ENCODE results near the gene TTPAL.

DNA sequence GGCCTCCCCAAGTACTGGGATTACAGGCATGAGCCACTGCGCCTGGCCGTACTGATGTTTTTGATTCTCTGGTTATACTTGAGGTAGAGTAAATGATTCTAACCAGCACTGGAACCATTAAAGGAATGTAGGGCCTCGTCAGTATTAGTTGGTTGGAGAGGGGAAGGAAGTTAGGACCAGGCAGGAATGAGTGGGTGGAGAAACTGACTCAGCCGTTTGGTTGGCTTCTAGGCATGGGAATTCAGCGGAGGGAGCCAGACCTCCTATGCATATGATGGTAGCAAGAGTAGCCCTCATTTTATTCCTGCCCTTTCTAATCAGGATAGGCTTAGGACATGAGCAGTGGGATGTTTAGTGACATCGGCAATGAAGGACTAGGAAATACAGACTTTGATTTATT, 65.2 kb downstream of the TTPAL start:
- TF ChIP-seq, protein P1, sequence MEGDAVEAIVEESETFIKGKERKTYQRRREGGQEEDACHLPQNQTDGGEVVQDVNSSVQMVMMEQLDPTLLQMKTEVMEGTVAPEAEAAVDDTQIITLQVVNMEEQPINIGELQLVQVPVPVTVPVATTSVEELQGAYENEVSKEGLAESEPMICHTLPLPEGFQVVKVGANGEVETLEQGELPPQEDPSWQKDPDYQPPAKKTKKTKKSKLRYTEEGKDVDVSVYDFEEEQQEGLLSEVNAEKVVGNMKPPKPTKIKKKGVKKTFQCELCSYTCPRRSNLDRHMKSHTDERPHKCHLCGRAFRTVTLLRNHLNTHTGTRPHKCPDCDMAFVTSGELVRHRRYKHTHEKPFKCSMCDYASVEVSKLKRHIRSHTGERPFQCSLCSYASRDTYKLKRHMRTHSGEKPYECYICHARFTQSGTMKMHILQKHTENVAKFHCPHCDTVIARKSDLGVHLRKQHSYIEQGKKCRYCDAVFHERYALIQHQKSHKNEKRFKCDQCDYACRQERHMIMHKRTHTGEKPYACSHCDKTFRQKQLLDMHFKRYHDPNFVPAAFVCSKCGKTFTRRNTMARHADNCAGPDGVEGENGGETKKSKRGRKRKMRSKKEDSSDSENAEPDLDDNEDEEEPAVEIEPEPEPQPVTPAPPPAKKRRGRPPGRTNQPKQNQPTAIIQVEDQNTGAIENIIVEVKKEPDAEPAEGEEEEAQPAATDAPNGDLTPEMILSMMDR (IDR thresholded peaks at IDR 0.05) = no peak
- no peak for TF ChIP-seq ZFX (IDR thresholded peaks at IDR 0.05; ENCODE audit: borderline replicate concordance)
